Bronchial epithelial cell (primary cell): ENCODE measurements around the gene LRRC17. TPM values are rescaled to one million over a fixed set of nuclear protein-coding genes. Genes with fewer than 3 reads are reported as not detected.

Experiments
- DNase-seq: peaks from one replicate; pipeline ENCODE4 v3.0.0-alpha.2; 2010; ENCODE audit warnings: low read depth
- FAIRE-seq: peaks from 2 replicates; lab custom pipeline; 2011; peaks lifted over from hg19 to GRCh38; lab: Jason Lieb, UNC
- H3K27me3 ChIP-seq: 2 replicates; pipeline ENCODE4 v1.5.1; 2011; ENCODE audit warnings: low read length; ENCODE audit not compliant: control insufficient read depth, insufficient read depth
- H3K36me3 ChIP-seq: 2 replicates; pipeline ENCODE4 v1.5.1; 2011; ENCODE audit warnings: low read length; ENCODE audit not compliant: control insufficient read depth, insufficient read depth
- H3K4me3 ChIP-seq: 2 replicates; pipeline ENCODE4 v1.5.1; 2011; ENCODE audit warnings: mild to moderate bottlenecking, low read depth, low read length, control low read depth
- total RNA-seq: library from RNA; depleted of rRNA; stranded (reverse); fragments of >200 nt; gene quantifications from 2 replicates; pipeline ENCODE4 v1.2.1, GENCODE V29; 2014
- TF ChIP-seq, protein P1 (sequence below): IDR thresholded peaks from 2 replicates; pipeline ENCODE4 v1.5.1; 2011; ENCODE audit warnings: mild to moderate bottlenecking, moderate library complexity, low read length, control low read depth, inconsistent platforms; ENCODE audit not compliant: insufficient read depth, severe bottlenecking

LRRC17 gene
- total RNA-seq, 1 donor from 2014 or later: 0.26 TPM

DNA sequence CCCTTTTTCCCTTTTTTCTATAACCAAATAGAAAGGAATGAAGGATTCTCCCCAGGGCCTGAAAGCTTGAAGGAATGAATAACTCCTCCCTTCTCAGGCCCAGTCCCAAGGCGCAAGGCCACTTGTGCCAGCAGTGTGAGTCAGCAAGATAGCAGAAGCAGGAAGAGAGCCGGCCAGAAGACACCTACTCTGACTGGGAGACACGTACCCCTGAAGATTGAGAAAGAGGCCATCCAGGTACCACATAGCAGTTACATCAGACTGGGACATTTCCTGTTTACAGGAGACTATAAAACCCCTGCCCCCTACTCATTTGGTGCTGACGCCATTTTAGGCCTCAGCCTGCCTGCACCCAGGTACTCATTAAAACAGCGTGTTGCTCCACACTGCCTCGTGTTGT, 65.5 kb downstream of the LRRC17 start:
- Histone ChIP-seq H3K4me3 (no peak overlapping the region), H3K36me3 (no peaks in the 10 kb centered on the region), H3K27me3 (no peaks in the 10 kb centered on the region)
- TF ChIP-seq, protein P1, sequence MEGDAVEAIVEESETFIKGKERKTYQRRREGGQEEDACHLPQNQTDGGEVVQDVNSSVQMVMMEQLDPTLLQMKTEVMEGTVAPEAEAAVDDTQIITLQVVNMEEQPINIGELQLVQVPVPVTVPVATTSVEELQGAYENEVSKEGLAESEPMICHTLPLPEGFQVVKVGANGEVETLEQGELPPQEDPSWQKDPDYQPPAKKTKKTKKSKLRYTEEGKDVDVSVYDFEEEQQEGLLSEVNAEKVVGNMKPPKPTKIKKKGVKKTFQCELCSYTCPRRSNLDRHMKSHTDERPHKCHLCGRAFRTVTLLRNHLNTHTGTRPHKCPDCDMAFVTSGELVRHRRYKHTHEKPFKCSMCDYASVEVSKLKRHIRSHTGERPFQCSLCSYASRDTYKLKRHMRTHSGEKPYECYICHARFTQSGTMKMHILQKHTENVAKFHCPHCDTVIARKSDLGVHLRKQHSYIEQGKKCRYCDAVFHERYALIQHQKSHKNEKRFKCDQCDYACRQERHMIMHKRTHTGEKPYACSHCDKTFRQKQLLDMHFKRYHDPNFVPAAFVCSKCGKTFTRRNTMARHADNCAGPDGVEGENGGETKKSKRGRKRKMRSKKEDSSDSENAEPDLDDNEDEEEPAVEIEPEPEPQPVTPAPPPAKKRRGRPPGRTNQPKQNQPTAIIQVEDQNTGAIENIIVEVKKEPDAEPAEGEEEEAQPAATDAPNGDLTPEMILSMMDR: no peak
- FAIRE-seq (no peak), DNase-seq (peak; percentile 89)

GRCh38 chr7:102979670-102980069, 66.9 kb downstream of the LRRC17 start:
- no peak for FAIRE-seq
- Histone ChIP-seq H3K36me3 (no peaks in the 10 kb centered on the region), H3K4me3 (no peak overlapping the region), H3K27me3 (no peaks in the 10 kb centered on the region)
- DNase-seq: no peak
- TF ChIP-seq, protein P1: no peak

GRCh38 chr7:102981451-102981850, 68.7 kb downstream of the LRRC17 start:
- TF ChIP-seq, protein P1: no peak
- no peaks in the 10 kb centered on the region for H3K27me3 ChIP-seq
- FAIRE-seq (no peak), DNase-seq (no peak)
- H3K4me3 ChIP-seq: no peak overlapping the region
- H3K36me3 ChIP-seq: no peaks in the 10 kb centered on the region

- H3K27me3 ChIP-seq: no peaks in the 10 kb centered on the region
- no peak overlapping the region for H3K4me3 ChIP-seq
- H3K36me3 ChIP-seq: no peaks in the 10 kb centered on the region
- TF ChIP-seq, protein P1: no peak
- FAIRE-seq (no peak), DNase-seq (no peak)
Observed at GRCh38 chr7:102982235-102982634, 69.4 kb downstream of the LRRC17 start.

DNA sequence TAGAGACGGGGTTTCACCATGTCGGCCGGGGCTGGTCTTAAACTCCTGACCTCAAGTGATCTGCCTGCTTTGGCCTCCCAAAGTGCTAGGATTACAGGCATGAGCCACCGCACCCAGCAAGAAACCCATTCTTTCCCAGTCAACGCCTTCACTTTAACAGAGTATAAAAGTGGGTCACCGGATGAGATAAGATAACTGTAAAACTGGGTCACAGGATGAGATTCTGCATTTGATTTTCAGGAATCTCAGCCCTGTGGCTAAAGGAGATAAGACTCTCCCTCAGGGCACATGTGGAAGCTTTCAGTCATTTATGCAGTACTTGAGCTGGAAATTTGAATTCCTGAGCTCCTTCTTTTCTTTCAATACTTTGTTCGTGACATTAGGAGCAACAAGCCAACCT, 70.8 kb downstream of the LRRC17 start:
- H3K4me3 ChIP-seq: no peak overlapping the region
- FAIRE-seq: no peak
- TF ChIP-seq, protein P1: no peak
- H3K27me3 ChIP-seq: no peaks in the 10 kb centered on the region
- DNase-seq: no peak
- no peaks in the 10 kb centered on the region for H3K36me3 ChIP-seq

GRCh38 chr7:102985176-102985783, 72.5 kb downstream of the LRRC17 start:
- no peak overlapping the region for H3K4me3 ChIP-seq
- DNase-seq (peak; percentile 8), FAIRE-seq (no peak)
- TF ChIP-seq, protein P1: no peak
- no peaks in the 10 kb centered on the region for H3K27me3 ChIP-seq
- no peaks in the 10 kb centered on the region for H3K36me3 ChIP-seq
